ENCODE data around the gene VANGL1.

DNA sequence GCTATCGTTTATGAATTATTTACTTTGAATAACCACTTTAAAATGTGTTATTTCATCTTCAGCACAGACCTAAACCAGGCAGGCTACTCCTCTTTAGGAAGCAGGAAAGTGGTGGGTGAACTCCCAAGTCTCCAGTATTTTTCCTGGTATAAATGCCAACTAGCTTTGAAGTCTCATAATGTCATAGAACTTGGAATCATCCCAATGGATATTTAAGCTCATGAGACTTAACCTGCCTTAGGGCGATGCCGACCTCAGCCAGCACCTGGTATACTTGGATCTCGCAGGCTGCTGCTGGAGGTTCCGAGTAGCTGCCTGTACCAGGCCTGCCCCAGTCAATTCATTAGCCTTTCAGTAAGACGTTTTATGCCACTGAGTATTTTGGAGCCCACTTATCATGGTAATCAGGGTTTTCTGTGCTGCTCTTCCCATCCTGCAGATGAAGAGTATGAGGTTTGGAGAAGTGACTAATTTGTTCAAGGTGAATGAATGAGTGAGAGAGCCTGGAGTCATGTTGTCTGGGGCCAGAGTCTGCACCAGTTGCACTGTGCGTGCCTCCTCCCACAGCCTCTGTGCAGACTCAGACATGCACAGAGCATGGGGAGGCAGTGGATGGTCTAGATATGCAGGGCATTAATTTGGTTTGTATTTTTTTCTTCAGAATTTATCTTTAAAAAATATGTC lies 34.9 kb downstream of the VANGL1 start:
- TF ChIP-seq POLR2AphosphoS5 (IDR thresholded peaks at IDR 0.05; ENCODE audit: borderline replicate concordance, low read depth, low read length) (no peak), EZH2 (IDR thresholded peaks at IDR 0.05) (no peak), FOXP2 (optimal IDR thresholded peaks at IDR 0.05; ENCODE audit: control extremely low read depth, extremely low read length, insufficient read depth) (no peak)
